Loucy (cell line): ENCODE data around the gene CELSR1.
A peak's percentile ranks its signal among the peaks of the same experiment; 100 is the strongest.

Experiments
- H2AFZ ChIP-seq: fragments of 200-600 bp; sonication (generic); 2 replicates; pipeline ENCODE4 v1.6.0; 2016; ENCODE audit warnings: antibody characterized with exemption, mild to moderate bottlenecking, low read length, moderate library complexity
- H3F3A ChIP-seq: fragments of 200-600 bp; 2 replicates; pipeline ENCODE4 v1.6.0; 2016; ENCODE audit warnings: antibody characterized with exemption, low read depth, mild to moderate bottlenecking
- H3K27me3 ChIP-seq: fragments of 200-600 bp; sonication (generic); 2 replicates; pipeline ENCODE4 v1.6.1; 2014; ENCODE audit warnings: low read length, mild to moderate bottlenecking; ENCODE audit not compliant: insufficient read depth, poor library complexity, severe bottlenecking
- H3K36me3 ChIP-seq: fragments of 200-600 bp; sonication (generic); 2 replicates; pipeline ENCODE4 v1.6.1; 2016; ENCODE audit warnings: low read length; ENCODE audit not compliant: insufficient read depth
- H3K4me1 ChIP-seq: fragments of 200-600 bp; sonication (generic); 2 replicates; pipeline ENCODE4 v1.5.1; 2014; ENCODE audit warnings: low read length, mild to moderate bottlenecking; ENCODE audit not compliant: insufficient read depth, poor library complexity, severe bottlenecking
- H3K4me2 ChIP-seq: fragments of 200-600 bp; sonication (generic); 2 replicates; pipeline ENCODE4 v1.6.0; 2014; ENCODE audit warnings: antibody characterized with exemption, low read length, low read depth, mild to moderate bottlenecking; ENCODE audit not compliant: poor library complexity, severe bottlenecking
- H3K4me3 ChIP-seq: fragments of 200-600 bp; sonication (generic); 2 replicates; pipeline ENCODE4 v1.5.1; 2014; ENCODE audit warnings: low read length, mild to moderate bottlenecking, mixed read lengths; ENCODE audit not compliant: poor library complexity, severe bottlenecking
- H3K79me2 ChIP-seq: fragments of 200-600 bp; sonication (generic); 2 replicates; pipeline ENCODE4 v1.6.1; 2014; ENCODE audit warnings: low read length; ENCODE audit not compliant: insufficient read depth
- H3K9ac ChIP-seq: fragments of 200-600 bp; sonication (generic); 2 replicates; pipeline ENCODE4 v1.6.0; 2014; ENCODE audit warnings: mild to moderate bottlenecking, low read depth, low read length, moderate library complexity; ENCODE audit not compliant: poor library complexity, severe bottlenecking
- H3K9me2 ChIP-seq: fragments of 200-600 bp; sonication (generic); replicated peaks from 2 replicates; pipeline ENCODE4 v1.6.1; 2016; ENCODE audit warnings: low read depth, low read length, mixed read lengths
- H3K9me3 ChIP-seq: fragments of 200-600 bp; sonication (generic); 2 replicates; pipeline ENCODE4 v1.6.1; 2014; ENCODE audit warnings: mild to moderate bottlenecking, antibody characterized with exemption, low read length, low read depth; ENCODE audit not compliant: insufficient read depth
- H4K20me1 ChIP-seq: fragments of 200-600 bp; sonication (generic); 2 replicates; pipeline ENCODE4 v1.6.0; 2014; ENCODE audit warnings: antibody characterized with exemption, low read length, mild to moderate bottlenecking; ENCODE audit not compliant: insufficient read depth, poor library complexity, severe bottlenecking
- CTCF ChIP-seq: fragments of 200-600 bp; sonication (generic); conservative IDR thresholded peaks from 2 replicates; pipeline ENCODE4 v1.5.1; 2014; ENCODE audit warnings: mild to moderate bottlenecking, antibody characterized with exemption, low read length
- EZH2phosphoT487 ChIP-seq: fragments of 200-600 bp; IDR thresholded peaks from 2 replicates; pipeline ENCODE4 v1.6.1; 2018; ENCODE audit warnings: antibody characterized with exemption, mild to moderate bottlenecking, moderate library complexity, borderline replicate concordance

The CELSR1 gene

GRCh38 chr22:46575911-46576555 lies 38.6 kb upstream of the CELSR1 start:
- Histone ChIP-seq H3K4me2 (peak overlapping the region; percentile 81), H3F3A (no peaks in the 10 kb centered on the region), H3K4me1 (peaks cover 45% of the 10 kb centered on the region), H3K79me2 (peaks cover 31% of the 10 kb centered on the region), H3K9me3 (no peaks in the 10 kb centered on the region), H2AFZ (peak overlapping the region; percentile 86), H3K9ac (peak overlapping the region; percentile 75), H3K9me2 (no peaks in the 10 kb centered on the region), H3K4me3 (peak overlapping the region; percentile 75), H3K27me3 (no peaks in the 10 kb centered on the region), H4K20me1 (peaks cover 7% of the 10 kb centered on the region), H3K36me3 (no peaks in the 10 kb centered on the region)
- TF ChIP-seq CTCF (no peak), EZH2phosphoT487 (no peak)

- Histone ChIP-seq H3K4me1 (peaks cover 42% of the 10 kb centered on the region), H3K36me3 (no peaks in the 10 kb centered on the region), H3K4me2 (peak overlapping the region; percentile 81), H3K79me2 (peaks cover 28% of the 10 kb centered on the region), H3K9ac (peak overlapping the region; percentile 75), H3K9me2 (no peaks in the 10 kb centered on the region), H3F3A (no peaks in the 10 kb centered on the region), H3K27me3 (no peaks in the 10 kb centered on the region), H3K4me3 (peak overlapping the region; percentile 75), H4K20me1 (peaks cover 7% of the 10 kb centered on the region), H3K9me3 (no peaks in the 10 kb centered on the region), H2AFZ (0 out of 2 replicates have a peak overlapping the region, but pooled peaks have one; percentile 86)
- TF ChIP-seq EZH2phosphoT487 (no peak), CTCF (no peak)
These were observed 37.8 kb upstream of the CELSR1 start for GRCh38 chr22:46574993-46575910.

- Histone ChIP-seq H3K36me3 (no peaks in the 10 kb centered on the region), H3K9me3 (no peaks in the 10 kb centered on the region), H3K4me3 (no peak overlapping the region), H3K9ac (peak overlapping the region; percentile 0), H3K9me2 (no peaks in the 10 kb centered on the region), H3F3A (no peaks in the 10 kb centered on the region), H3K27me3 (no peaks in the 10 kb centered on the region), H3K4me1 (peaks cover 40% of the 10 kb centered on the region), H3K4me2 (no peak overlapping the region), H4K20me1 (peaks cover 7% of the 10 kb centered on the region), H3K79me2 (peaks cover 20% of the 10 kb centered on the region), H2AFZ (no peak overlapping the region)
- no peak for TF ChIP-seq EZH2phosphoT487
- TF ChIP-seq CTCF = no peak
These were observed 37.1 kb upstream of the CELSR1 start for GRCh38 chr22:46574438-46574992.
